ENCODE measurements around the gene ARHGAP22.

ARHGAP22 gene

GRCh38 chr10:48633381-48634197 is 28.7 kb upstream of the ARHGAP22 start:
- no peak for DNase-seq (ENCODE audit: low read depth)

GRCh38 chr10:48632166-48632565 is 27.3 kb upstream of the ARHGAP22 start:
- peak; percentile 62 for DNase-seq (ENCODE audit: low read depth)

GRCh38 chr10:48627984-48628609 is 23.2 kb upstream of the ARHGAP22 start:
- no peak for DNase-seq (ENCODE audit: low read depth)

GRCh38 chr10:48626986-48627731 is 22.3 kb upstream of the ARHGAP22 start:
- DNase-seq (ENCODE audit: low read depth): no peak

GRCh38 chr10:48626447-48626846 is 21.6 kb upstream of the ARHGAP22 start:
- DNase-seq (ENCODE audit: low read depth): no peak

- DNase-seq (ENCODE audit: low read depth): no peak
Measured at GRCh38 chr10:48625826-48626134, 20.9 kb upstream of the ARHGAP22 start.

- DNase-seq (ENCODE audit: low read depth): no peak
Measured at GRCh38 chr10:48623607-48624132, 18.8 kb upstream of the ARHGAP22 start.

GRCh38 chr10:48623009-48623408 is 18.1 kb upstream of the ARHGAP22 start:
- DNase-seq (ENCODE audit: low read depth): no peak

GRCh38 chr10:48620719-48621118 is 15.8 kb upstream of the ARHGAP22 start:
- DNase-seq (ENCODE audit: low read depth): no peak

GRCh38 chr10:48616436-48616835 is 11.6 kb upstream of the ARHGAP22 start:
- no peak for DNase-seq (ENCODE audit: low read depth)

- peak; percentile 63 for DNase-seq (ENCODE audit: low read depth)
Measured at GRCh38 chr10:48614481-48615390, 9.9 kb upstream of the ARHGAP22 start.

- peak; percentile 28 for DNase-seq (ENCODE audit: low read depth)
Measured at GRCh38 chr10:48613016-48613415, 8.1 kb upstream of the ARHGAP22 start.

- peak; percentile 77 for DNase-seq (ENCODE audit: low read depth)
Measured at GRCh38 chr10:48612236-48612943, 7.5 kb upstream of the ARHGAP22 start.

GRCh38 chr10:48611133-48611532 is 6.3 kb upstream of the ARHGAP22 start:
- DNase-seq (ENCODE audit: low read depth): no peak

GRCh38 chr10:48610585-48611093 is 5.8 kb upstream of the ARHGAP22 start:
- no peak for DNase-seq (ENCODE audit: low read depth)

- no peak for DNase-seq (ENCODE audit: low read depth)
Measured at GRCh38 chr10:48609899-48610584, 5.2 kb upstream of the ARHGAP22 start.

- DNase-seq (ENCODE audit: low read depth): no peak
Measured at GRCh38 chr10:48609441-48609840, 4.6 kb upstream of the ARHGAP22 start.

- no peak for DNase-seq (ENCODE audit: low read depth)
Measured at GRCh38 chr10:48608976-48609375, 4.1 kb upstream of the ARHGAP22 start.

- no peak for DNase-seq (ENCODE audit: low read depth)
Measured at GRCh38 chr10:48608279-48608681, 3.4 kb upstream of the ARHGAP22 start.
